Stimulated activated CD4-positive, alpha-beta T cell treated with anti-CD3 and anti-CD28 coated beads, TNF-alpha, amount 100 ng/mL, for 48 hours (primary cell): ENCODE data around the gene PLEKHA6.

ENCODE experiments used
- DNase-seq, 3 donors: peaks; one replicate each; pipeline ENCODE4 v3.0.0-alpha.2; 2020; ENCODE audit warnings: low read depth in 3 of 3

The PLEKHA6 gene, protein sequence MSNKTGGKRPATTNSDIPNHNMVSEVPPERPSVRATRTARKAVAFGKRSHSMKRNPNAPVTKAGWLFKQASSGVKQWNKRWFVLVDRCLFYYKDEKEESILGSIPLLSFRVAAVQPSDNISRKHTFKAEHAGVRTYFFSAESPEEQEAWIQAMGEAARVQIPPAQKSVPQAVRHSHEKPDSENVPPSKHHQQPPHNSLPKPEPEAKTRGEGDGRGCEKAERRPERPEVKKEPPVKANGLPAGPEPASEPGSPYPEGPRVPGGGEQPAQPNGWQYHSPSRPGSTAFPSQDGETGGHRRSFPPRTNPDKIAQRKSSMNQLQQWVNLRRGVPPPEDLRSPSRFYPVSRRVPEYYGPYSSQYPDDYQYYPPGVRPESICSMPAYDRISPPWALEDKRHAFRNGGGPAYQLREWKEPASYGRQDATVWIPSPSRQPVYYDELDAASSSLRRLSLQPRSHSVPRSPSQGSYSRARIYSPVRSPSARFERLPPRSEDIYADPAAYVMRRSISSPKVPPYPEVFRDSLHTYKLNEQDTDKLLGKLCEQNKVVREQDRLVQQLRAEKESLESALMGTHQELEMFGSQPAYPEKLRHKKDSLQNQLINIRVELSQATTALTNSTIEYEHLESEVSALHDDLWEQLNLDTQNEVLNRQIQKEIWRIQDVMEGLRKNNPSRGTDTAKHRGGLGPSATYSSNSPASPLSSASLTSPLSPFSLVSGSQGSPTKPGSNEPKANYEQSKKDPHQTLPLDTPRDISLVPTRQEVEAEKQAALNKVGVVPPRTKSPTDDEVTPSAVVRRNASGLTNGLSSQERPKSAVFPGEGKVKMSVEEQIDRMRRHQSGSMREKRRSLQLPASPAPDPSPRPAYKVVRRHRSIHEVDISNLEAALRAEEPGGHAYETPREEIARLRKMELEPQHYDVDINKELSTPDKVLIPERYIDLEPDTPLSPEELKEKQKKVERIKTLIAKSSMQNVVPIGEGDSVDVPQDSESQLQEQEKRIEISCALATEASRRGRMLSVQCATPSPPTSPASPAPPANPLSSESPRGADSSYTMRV

GRCh38 chr1:204359474-204360255 lies at the start of gene PLEKHA6:
Gene PLEKHA6 (minus strand): TSS chr1:204359929. CDS start chr1:204273727, 86,202 bp downstream.
- DNase-seq = no peak

DNA sequence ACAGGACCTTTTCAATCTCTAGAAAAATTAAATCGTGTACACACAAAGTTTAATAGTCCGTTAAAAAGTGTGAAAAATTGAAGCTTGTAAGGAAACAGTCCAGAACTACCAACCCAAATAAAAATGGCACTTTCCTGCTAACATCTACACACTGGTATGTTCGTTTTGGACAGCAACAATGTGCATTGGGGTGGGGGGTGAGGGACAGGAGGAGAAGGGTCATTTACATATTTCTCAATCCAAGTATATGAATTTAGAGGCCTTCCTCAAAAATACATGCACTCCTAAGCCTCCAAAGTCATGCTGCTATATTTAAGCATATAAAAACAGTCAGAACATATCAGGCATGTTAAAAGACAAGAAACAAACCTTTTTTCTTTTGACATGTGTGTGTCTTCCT lies 49.4 kb upstream of the PLEKHA6 start:
- DNase-seq = no peak

DNA sequence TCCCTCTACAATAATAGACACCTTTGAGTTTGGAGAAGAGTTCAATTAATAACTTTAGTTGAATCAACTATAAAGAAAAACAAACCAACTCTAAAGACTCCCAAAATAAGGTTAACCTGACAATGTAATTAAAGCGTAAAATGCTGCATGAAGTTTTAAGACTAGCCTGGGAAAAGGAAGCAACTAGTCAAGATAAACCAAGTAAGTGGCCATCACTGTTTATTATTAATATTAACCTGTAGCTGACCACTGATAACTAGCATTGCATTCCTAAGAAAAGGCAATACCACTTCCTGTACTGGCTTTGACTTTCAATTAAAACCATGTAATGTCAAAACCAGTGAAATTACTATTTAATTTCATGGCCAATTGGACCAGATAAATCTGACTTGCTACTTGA lies 48.9 kb upstream of the PLEKHA6 start:
- DNase-seq = no peak

DNA sequence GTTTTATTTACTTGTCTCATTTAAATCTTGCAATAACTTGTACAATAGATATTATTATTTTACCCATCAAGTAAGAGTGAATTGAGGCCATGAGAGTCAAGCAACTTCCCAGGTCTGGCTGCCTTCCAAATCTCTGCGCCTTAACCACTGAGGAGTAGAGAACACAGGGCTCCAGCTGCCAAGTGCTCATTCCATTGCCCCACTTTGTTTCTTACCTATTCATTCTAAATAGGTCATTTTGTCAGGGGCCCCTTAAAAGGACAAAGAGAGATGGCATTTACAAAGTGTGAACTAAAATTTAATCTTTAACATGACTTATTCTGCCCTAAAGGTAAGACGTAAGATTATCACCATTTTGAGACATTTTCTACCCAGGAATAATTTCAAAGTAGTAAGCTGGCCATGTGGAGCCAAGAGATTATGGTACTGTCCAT lies 48.4 kb upstream of the PLEKHA6 start:
- DNase-seq = no peak

DNA sequence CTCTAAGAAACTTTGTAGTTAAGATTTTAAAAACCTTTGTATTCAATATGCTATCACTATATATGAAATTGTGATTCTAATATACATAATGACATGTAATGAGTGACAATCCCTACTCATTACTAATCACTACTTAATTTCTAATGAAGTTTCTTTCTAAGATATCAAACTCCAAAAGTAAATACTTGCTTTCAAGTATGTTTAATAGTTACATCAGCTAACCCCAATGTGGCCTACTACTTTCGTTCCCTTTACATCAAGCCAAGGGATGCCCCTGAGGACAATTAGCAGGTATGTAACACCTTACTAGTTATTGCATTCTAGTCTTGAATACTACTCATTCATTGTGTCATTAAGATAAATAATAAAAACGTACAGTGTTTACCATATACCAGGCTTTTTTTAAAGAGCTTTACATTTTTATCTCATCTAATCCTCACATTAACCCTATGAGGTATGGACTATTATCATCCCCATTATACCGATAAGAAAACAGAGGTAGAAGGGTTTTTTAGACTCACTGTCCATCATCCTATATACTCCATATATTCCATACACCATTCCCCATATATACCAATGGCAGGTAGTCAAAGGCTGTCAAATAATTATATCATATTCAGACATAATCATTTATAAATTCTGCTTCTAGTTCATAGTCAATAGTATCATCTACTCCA lies 47.7 kb upstream of the PLEKHA6 start:
- DNase-seq = no peak

GRCh38 chr1:204406621-204407020 lies 46.9 kb upstream of the PLEKHA6 start:
- DNase-seq = no peak

GRCh38 chr1:204405988-204406387 lies 46.3 kb upstream of the PLEKHA6 start:
- no peak for DNase-seq

DNA sequence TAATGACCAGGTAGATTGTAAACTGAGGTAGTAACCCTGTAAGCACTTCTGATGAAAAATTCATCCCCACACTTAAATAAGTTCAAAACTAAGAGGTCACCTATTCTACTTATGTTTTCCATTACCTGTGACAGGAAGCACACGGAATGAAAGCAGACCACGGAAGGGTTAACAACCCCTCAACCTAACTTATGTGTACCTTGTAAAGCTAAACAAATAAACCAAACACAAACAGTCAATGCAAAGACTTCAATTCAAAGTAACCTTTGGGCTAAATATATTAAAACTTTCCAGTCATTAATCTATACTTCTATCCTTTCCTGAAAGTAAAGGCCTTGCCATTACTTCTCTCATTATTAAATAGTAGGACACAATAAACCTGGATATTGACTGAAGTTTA lies 44.9 kb upstream of the PLEKHA6 start:
- no peak for DNase-seq

GRCh38 chr1:204402391-204402790 lies 42.7 kb upstream of the PLEKHA6 start:
- no peak for DNase-seq

GRCh38 chr1:204401730-204402129 lies 42.0 kb upstream of the PLEKHA6 start:
- DNase-seq = no peak

GRCh38 chr1:204400882-204401510 lies 41.3 kb upstream of the PLEKHA6 start:
- DNase-seq = no peak

- DNase-seq = no peak
These were observed 38.7 kb upstream of the PLEKHA6 start for GRCh38 chr1:204398197-204399125.

DNA sequence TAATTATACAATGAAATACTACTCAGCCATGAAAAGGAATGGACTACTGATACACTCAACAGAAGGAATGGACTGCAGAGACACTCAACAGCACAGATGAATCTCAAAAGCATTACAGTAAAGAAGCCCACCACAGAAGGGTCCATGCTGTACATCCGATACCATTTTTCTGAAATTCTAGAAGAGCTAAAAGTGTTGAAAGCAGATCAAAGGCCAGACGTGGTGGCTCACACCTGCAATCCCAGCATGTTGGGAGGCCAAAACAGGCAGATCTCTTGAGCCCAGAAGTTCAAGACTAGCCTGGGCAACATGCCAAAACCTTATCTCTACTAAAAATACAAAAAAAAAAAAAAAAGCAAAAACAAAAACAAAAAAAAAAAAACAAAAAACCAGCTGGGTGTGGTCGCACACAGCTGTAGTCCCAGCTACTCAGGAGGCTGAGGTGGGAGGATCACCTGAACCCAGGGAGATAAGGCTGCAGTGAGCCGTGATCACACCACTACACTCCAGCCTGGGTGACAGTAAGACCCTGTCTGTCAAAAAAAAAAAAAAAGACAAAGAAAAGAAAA lies 36.4 kb upstream of the PLEKHA6 start:
- no peak for DNase-seq

- DNase-seq = no peak
These were observed 31.9 kb upstream of the PLEKHA6 start for GRCh38 chr1:204391629-204392028.

DNA sequence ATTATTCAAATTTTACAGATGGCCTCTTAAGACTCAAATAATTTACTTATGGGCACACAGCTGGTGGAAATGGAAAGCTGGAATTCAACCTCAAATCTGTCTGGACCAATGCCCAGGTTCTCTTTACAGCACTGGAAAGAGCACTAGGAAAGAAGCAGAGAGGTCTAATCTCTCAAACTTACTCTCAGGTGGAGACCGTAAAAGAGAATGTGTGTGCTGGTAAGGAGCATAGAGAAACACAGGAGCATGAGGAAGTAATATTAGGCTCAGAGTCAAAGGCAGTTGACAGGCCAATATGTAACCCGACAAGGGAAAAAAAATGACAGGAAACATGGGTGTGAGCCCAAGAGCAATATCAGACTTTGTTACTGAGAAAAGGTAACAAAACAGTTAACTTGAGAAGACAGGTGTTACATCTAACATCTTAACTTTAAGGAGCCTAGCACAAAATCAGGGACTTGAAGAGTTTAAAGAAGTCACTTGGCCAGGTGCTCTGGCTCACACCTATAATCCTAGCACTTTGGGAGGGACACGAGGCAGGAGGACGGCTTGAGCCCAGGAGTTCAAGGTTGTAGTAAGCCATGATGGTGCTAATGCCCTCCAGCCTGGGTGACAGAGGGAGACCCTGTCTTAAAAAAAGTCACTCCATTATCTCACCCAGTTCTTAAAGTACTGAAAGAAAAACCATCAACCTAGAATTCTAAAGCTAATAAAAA lies 31.2 kb upstream of the PLEKHA6 start:
- DNase-seq = no peak

DNA sequence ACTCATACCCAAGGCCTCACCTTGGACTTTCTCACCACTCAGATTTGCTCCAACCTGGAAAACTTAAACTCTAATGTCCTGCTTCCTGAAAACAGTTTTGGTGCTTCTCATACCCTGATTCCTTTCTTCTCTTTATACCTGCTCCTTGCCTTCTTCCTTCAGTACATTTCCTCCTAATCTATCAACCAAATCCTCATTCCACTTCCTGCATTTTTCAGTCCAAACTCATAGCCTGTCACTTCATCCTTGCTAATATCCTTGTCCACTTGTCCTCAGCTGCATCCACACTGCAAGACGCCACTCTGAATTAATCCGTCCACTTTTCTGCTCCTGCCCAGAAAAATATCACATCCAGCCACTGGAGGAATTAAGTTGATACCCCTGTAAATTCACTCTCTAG lies 26.0 kb upstream of the PLEKHA6 start:
- DNase-seq = no peak

- DNase-seq = no peak
These were observed 25.1 kb upstream of the PLEKHA6 start for GRCh38 chr1:204384636-204385352.
